DND-41 (cell line): Measurements from ENCODE around the gene RGMA.

Experiments
- CTCF ChIP-seq: IDR thresholded peaks from 2 replicates; pipeline ENCODE4 v1.5.1; 2012; ENCODE audit warnings: borderline replicate concordance, low read length, moderate library complexity, mild to moderate bottlenecking; ENCODE audit not compliant: poor library complexity, severe bottlenecking; ENCODE audit errors: extremely low read depth
- EZH2 ChIP-seq: IDR thresholded peaks from 3 replicates; pipeline ENCODE4 v1.6.1; 2012; ENCODE audit warnings: borderline replicate concordance, low read depth, mild to moderate bottlenecking, moderate library complexity, low read length, inconsistent platforms; ENCODE audit not compliant: severe bottlenecking

GRCh38 chr15:93047621-93048425 lies 41.2 kb downstream of the RGMA start:
- TF ChIP-seq EZH2 (no peak), CTCF (no peak)
